HG03571 (cell line): ENCODE results near the gene CUBN.

Source experiments
- ATAC-seq: cut with Tn5 transposase; IDR thresholded peaks from one replicate; pipeline ENCODE4 v1.9.1; 2021; ENCODE audit not compliant: unreplicated experiment

CUBN gene

GRCh38 chr10:16995867-16996529 is 133.6 kb downstream of the CUBN start:
- ATAC-seq, result no peak

- no peak for ATAC-seq
These were observed 136.4 kb downstream of the CUBN start for GRCh38 chr10:16993186-16993585.

- ATAC-seq, result no peak
These were observed 136.9 kb downstream of the CUBN start for GRCh38 chr10:16992611-16993119.

- ATAC-seq, result no peak
These were observed 138.6 kb downstream of the CUBN start for GRCh38 chr10:16991011-16991410.

- no peak for ATAC-seq
These were observed 139.8 kb downstream of the CUBN start for GRCh38 chr10:16989826-16990293.

GRCh38 chr10:16988900-16989299 is 140.7 kb downstream of the CUBN start:
- no peak for ATAC-seq

- ATAC-seq, result no peak
These were observed 141.5 kb downstream of the CUBN start for GRCh38 chr10:16987976-16988610.

- ATAC-seq, result no peak
These were observed 142.4 kb downstream of the CUBN start for GRCh38 chr10:16987206-16987621.

GRCh38 chr10:16986406-16987205 is 143.0 kb downstream of the CUBN start:
- no peak for ATAC-seq

- ATAC-seq, result no peak
These were observed 143.6 kb downstream of the CUBN start for GRCh38 chr10:16986082-16986405.

- ATAC-seq, result no peak
These were observed 145.4 kb downstream of the CUBN start for GRCh38 chr10:16984242-16984641.

- no peak for ATAC-seq
These were observed 152.8 kb downstream of the CUBN start for GRCh38 chr10:16976803-16977202.

- no peak for ATAC-seq
These were observed 154.4 kb downstream of the CUBN start for GRCh38 chr10:16975188-16975587.

GRCh38 chr10:16968416-16969041 is 161.1 kb downstream of the CUBN start:
- no peak for ATAC-seq

- no peak for ATAC-seq
These were observed 161.7 kb downstream of the CUBN start for GRCh38 chr10:16967866-16968415.

GRCh38 chr10:16966991-16967865 is 162.4 kb downstream of the CUBN start:
- ATAC-seq, result no peak

GRCh38 chr10:16965740-16966447 is 163.7 kb downstream of the CUBN start:
- no peak for ATAC-seq

GRCh38 chr10:16965344-16965616 is 164.3 kb downstream of the CUBN start:
- ATAC-seq, result no peak

- no peak for ATAC-seq
These were observed 164.9 kb downstream of the CUBN start for GRCh38 chr10:16964576-16965343.
